ENCODE results near the gene SALL4. TPM values are rescaled to one million over a fixed set of nuclear protein-coding genes. Genes with fewer than 3 reads are reported as not detected.
A peak's percentile ranks its signal among the peaks of the same experiment; 100 is the strongest.

SALL4 gene
- total RNA-seq = not detected

GRCh38 chr20:51802170-51802751, at the start of gene SALL4:
SALL4 (minus strand) TSS chr20:51802521; CDS start chr20:51802408, 113 bp downstream.
- H3K4me1 ChIP-seq = peaks cover 0 to 26% of the 10 kb centered on the region in 2 donors
- H3K27me3 ChIP-seq = peaks cover 7 to 29% of the 10 kb centered on the region in 2 donors
- TF ChIP-seq CTCF (IDR thresholded peaks at IDR 0.05) = no peak
- peak within 1 kb of the TSS; percentile 20 to 48 for H3K4me3 ChIP-seq
- no peaks in the 10 kb centered on the region for H3K36me3 ChIP-seq
- no peaks in the 10 kb centered on the region for H3K9me3 ChIP-seq
- DNase-seq (ENCODE audit: low spot score) = no peak
- H3K27ac ChIP-seq = no peak within 1 kb of the TSS

- no peak for DNase-seq (ENCODE audit: low spot score)
- no peaks in the 10 kb centered on the region for H3K4me1 ChIP-seq
- no peaks in the 10 kb centered on the region for H3K9me3 ChIP-seq
- H3K4me3 ChIP-seq = no peak overlapping the region
- TF ChIP-seq CTCF (IDR thresholded peaks at IDR 0.05) = no peak
- no peaks in the 10 kb centered on the region for H3K36me3 ChIP-seq
- no peaks in the 10 kb centered on the region for H3K27me3 ChIP-seq
- H3K27ac ChIP-seq = no peak overlapping the region
These were observed 46.0 kb upstream of the SALL4 start for GRCh38 chr20:51848346-51848745.

- TF ChIP-seq CTCF (IDR thresholded peaks at IDR 0.05) = no peak
- no peak for DNase-seq (ENCODE audit: low spot score)
- Histone ChIP-seq H3K36me3 (no peaks in the 10 kb centered on the region), H3K4me1 (no peaks in the 10 kb centered on the region), H3K4me3 (no peak overlapping the region), H3K27ac (no peak overlapping the region), H3K27me3 (no peaks in the 10 kb centered on the region), H3K9me3 (no peaks in the 10 kb centered on the region)
These were observed 38.5 kb upstream of the SALL4 start for GRCh38 chr20:51840865-51841264.

- Histone ChIP-seq H3K4me3 (no peak overlapping the region), H3K4me1 (no peaks in the 10 kb centered on the region), H3K36me3 (no peaks in the 10 kb centered on the region), H3K9me3 (no peaks in the 10 kb centered on the region), H3K27me3 (no peaks in the 10 kb centered on the region), H3K27ac (no peak overlapping the region)
- TF ChIP-seq CTCF (IDR thresholded peaks at IDR 0.05) = no peak
- DNase-seq (ENCODE audit: low spot score) = no peak
These were observed 35.6 kb upstream of the SALL4 start for GRCh38 chr20:51837876-51838420.

GRCh38 chr20:51837436-51837835, 35.1 kb upstream of the SALL4 start:
- DNase-seq (ENCODE audit: low spot score) = no peak
- no peak for TF ChIP-seq CTCF (IDR thresholded peaks at IDR 0.05)

GRCh38 chr20:51833326-51833725, 31.0 kb upstream of the SALL4 start:
- Histone ChIP-seq H3K36me3 (no peaks in the 10 kb centered on the region), H3K4me3 (no peak overlapping the region), H3K9me3 (no peaks in the 10 kb centered on the region), H3K27ac (no peak overlapping the region), H3K4me1 (no peaks in the 10 kb centered on the region), H3K27me3 (no peaks in the 10 kb centered on the region)
- DNase-seq (ENCODE audit: low spot score) = no peak
- TF ChIP-seq CTCF (IDR thresholded peaks at IDR 0.05) = no peak

More at GRCh38 chr20:51837436-51837835, 35.1 kb upstream of the SALL4 start:
- H3K9me3 ChIP-seq = no peaks in the 10 kb centered on the region
- no peaks in the 10 kb centered on the region for H3K36me3 ChIP-seq
- H3K4me3 ChIP-seq = no peak overlapping the region
- no peak overlapping the region for H3K27ac ChIP-seq
- no peaks in the 10 kb centered on the region for H3K4me1 ChIP-seq
- H3K27me3 ChIP-seq = no peaks in the 10 kb centered on the region

Data from right atrium auricular region (tissue), 2 donors.